ENCODE measurements around the gene KATNB1. TPM values are rescaled to one million over a fixed set of nuclear protein-coding genes. Genes with fewer than 3 reads are reported as not detected.

The KATNB1 gene
- total and polyA plus RNA-seq, 2 of the 8 experiments (the other 6 are each of a cell fraction or from before 2014, with no cell fraction given), result 50.2 to 60.4 TPM

DNA sequence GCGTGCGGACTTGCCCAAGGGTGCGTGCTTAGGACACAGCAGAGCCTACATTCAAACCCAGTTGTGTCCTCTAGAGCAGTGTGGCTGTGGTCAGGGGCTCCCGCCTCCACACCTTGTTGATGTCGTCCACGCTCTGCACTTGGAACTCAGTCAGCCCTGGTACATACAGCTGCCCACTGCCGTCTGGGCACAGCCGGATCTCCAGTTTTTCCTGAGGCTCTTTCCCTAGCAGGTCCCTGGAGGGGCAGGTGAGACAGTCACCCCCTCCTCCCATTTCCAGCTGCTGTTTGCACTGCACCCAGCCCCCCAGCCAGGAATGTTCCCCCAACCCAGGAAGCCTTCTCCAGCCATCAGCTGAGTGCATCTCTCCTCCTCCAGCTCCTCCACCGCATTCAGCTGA is 25.7 kb downstream of the KATNB1 start:
- Histone ChIP-seq H3K27ac (ENCODE audit: low read depth, low read length) (no peak overlapping the region), H2AFZ (ENCODE audit: low read length) (no peak overlapping the region), H3K4me3 (ENCODE audit: extremely low read depth in 1 of 4, insufficient read depth in 2 of 4, low read depth in 3 of 4, low read length in 4 of 4) (no peak overlapping the region), H2BK120ac (replicated peaks; ENCODE audit: low read depth, low read length) (no peak overlapping the region), H3K23me2 (ENCODE audit: low read depth, low read length) (no peaks in the 10 kb centered on the region), H2AK5ac (ENCODE audit: low read depth, low read length) (0 out of 2 replicates have a peak overlapping the region, but pooled peaks have one; percentile 53), H3K79me1 (ENCODE audit: low read depth, low read length) (no peaks in the 10 kb centered on the region), H3K27me3 (replicated peaks in 1 of 4; ENCODE audit: control insufficient read depth in 3 of 4, extremely low read depth in 1 of 4, insufficient read depth in 3 of 4, low read length in 3 of 4) (no peaks in the 10 kb centered on the region; a peak in 1 of 7 replicates), H3K4me2 (ENCODE audit: insufficient read depth in 1 of 2, low read depth in 2 of 2, low read length in 2 of 2) (no peak overlapping the region), H4K8ac (ENCODE audit: extremely low read depth, insufficient read depth, low read length) (peak overlapping the region; percentile 31), H3K14ac (ENCODE audit: insufficient read length) (no peak overlapping the region), H3K4ac (replicated peaks; ENCODE audit: insufficient read length, low read depth, low read length) (no peak overlapping the region), H4K91ac (replicated peaks; ENCODE audit: insufficient read length, low read length) (no peak overlapping the region), H3K23ac (ENCODE audit: insufficient read length) (no peak overlapping the region), H4K20me1 (replicated peaks in 1 of 2; ENCODE audit: control insufficient read depth in 1 of 2, insufficient read depth in 2 of 2, low read length in 2 of 2) (peaks cover 3 to 4% of the 10 kb centered on the region in 2 experiments), H3K79me2 (ENCODE audit: control insufficient read depth in 1 of 2, insufficient read depth in 2 of 2, low read length in 2 of 2) (no peaks in the 10 kb centered on the region), H3K18ac (ENCODE audit: extremely low read depth, low read length) (peak overlapping the region; percentile 48; the same call in 1 of the 2 replicates), H3K9ac (replicated peaks in 1 of 4; ENCODE audit: extremely low read depth in 1 of 4, low read depth in 3 of 4, low read length in 3 of 4) (no peak overlapping the region), H4K5ac (ENCODE audit: insufficient read length, low read depth, low read length) (no peak overlapping the region), H2BK20ac (ENCODE audit: low read length) (no peak overlapping the region), H3K4me1 (replicated peaks in 1 of 4; ENCODE audit: control insufficient read depth in 3 of 4, insufficient read depth in 4 of 4, low read length in 3 of 4) (peaks cover 0 to 15% (median 7%) of the 10 kb centered on the region in 4 experiments; a peak in 4 of 7 replicates), H2BK12ac (ENCODE audit: low read depth, low read length) (no peak overlapping the region; the same call in 1 of the 2 replicates), H2BK15ac (ENCODE audit: low read length) (no peak overlapping the region; the same call in 1 of the 2 replicates), H3K56ac (replicated peaks; ENCODE audit: insufficient read length, low read depth, low read length) (no peak overlapping the region), H3K9me3 (ENCODE audit: insufficient read depth in 2 of 2, low read depth in 1 of 2, low read length in 1 of 2) (no peaks in the 10 kb centered on the region), H3K36me3 (ENCODE audit: control insufficient read depth in 2 of 4, insufficient read depth in 4 of 4, low read length in 3 of 4) (no peaks in the 10 kb centered on the region), H2BK5ac (ENCODE audit: low read depth, low read length) (0 out of 2 replicates have a peak overlapping the region, but pooled peaks have one; percentile 15)
- WGBS, 2 experiments (ENCODE audit: extremely low coverage in 1 of 2, insufficient coverage in 1 of 2, insufficient read length in 1 of 2, insufficient replicate concordance in 2 of 2, low coverage in 1 of 2, low lambda C conversion rate in 2 of 2, missing lambda C conversion rate in 1 of 2), result 72% methylated on average over 5 of the region's 9 CpGs; no CpG with 5 or more reads in 1 of the 2 experiments
- no peak for DNase-seq (ENCODE audit: low read depth in 1 of 2, low spot score in 2 of 2)
- FAIRE-seq, result no peak
- ChIA-PET CTCF (ENCODE audit: partially characterized antibody) (interaction anchor here (0.9 to 4.8 kb wide), 14 partner anchors 12 to 180 kb away, joined by 3 to 18 read pairs (median 4); partner anchors contain the start of gene KATNB1), POLR2A (ENCODE audit: partially characterized antibody) (interaction anchor here (0.6 to 2.4 kb wide), 7 partner anchors 13 to 244 kb away, joined by 3 to 13 read pairs (median 3); partner anchors contain the start of gene KATNB1)
- TF ChIP-seq BACH1 (IDR thresholded peaks at IDR 0.05; ENCODE audit: low read length), result no peak
- TF ChIP-seq, protein P1, sequence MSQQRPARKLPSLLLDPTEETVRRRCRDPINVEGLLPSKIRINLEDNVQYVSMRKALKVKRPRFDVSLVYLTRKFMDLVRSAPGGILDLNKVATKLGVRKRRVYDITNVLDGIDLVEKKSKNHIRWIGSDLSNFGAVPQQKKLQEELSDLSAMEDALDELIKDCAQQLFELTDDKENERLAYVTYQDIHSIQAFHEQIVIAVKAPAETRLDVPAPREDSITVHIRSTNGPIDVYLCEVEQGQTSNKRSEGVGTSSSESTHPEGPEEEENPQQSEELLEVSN (IDR thresholded peaks at IDR 0.05), result no peak
- TF ChIP-seq NRF1 (IDR thresholded peaks at IDR 0.05; ENCODE audit: low read depth, low read length), result no peak
- no peak for TF ChIP-seq PHF8 (conservative IDR thresholded peaks at IDR 0.05; ENCODE audit: low read depth, low read length)
- no peak for TF ChIP-seq SIRT6 (IDR thresholded peaks at IDR 0.05; ENCODE audit: low read length)
- no peak for TF ChIP-seq CEBPB (IDR thresholded peaks at IDR 0.05; ENCODE audit: low read depth, low read length)
- TF ChIP-seq TCF12 (IDR thresholded peaks at IDR 0.05; ENCODE audit: low read depth, low read length), result no peak
- TF ChIP-seq, protein P2, sequence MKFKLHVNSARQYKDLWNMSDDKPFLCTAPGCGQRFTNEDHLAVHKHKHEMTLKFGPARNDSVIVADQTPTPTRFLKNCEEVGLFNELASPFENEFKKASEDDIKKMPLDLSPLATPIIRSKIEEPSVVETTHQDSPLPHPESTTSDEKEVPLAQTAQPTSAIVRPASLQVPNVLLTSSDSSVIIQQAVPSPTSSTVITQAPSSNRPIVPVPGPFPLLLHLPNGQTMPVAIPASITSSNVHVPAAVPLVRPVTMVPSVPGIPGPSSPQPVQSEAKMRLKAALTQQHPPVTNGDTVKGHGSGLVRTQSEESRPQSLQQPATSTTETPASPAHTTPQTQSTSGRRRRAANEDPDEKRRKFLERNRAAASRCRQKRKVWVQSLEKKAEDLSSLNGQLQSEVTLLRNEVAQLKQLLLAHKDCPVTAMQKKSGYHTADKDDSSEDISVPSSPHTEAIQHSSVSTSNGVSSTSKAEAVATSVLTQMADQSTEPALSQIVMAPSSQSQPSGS (IDR thresholded peaks at IDR 0.05; ENCODE audit: low read length), result no peak
- TF ChIP-seq NANOG (IDR thresholded peaks at IDR 0.05; ENCODE audit: insufficient read depth, low read depth, low read length, poor library complexity, severe bottlenecking), result no peak
- no peak for TF ChIP-seq MAFK (IDR thresholded peaks at IDR 0.05; ENCODE audit: low read depth, low read length)
- no peak for TF ChIP-seq SP4 (IDR thresholded peaks at IDR 0.05; ENCODE audit: low read length)
- TF ChIP-seq KDM4A (IDR thresholded peaks at IDR 0.05; ENCODE audit: low read depth, low read length, severe bottlenecking), result no peak

Data from H1 (cell line).